Right lobe of liver (tissue), 6 donors: ENCODE results near the gene SPAG6. TPM values are rescaled to one million over a fixed set of nuclear protein-coding genes. Genes with fewer than 3 reads are reported as not detected.
"Not testable (repeated sequence)": the region's sequence is repeated elsewhere in the genome, so short reads cannot be mapped to it uniquely, and the experiment has no call there.

Experiments
- ATAC-seq, 4 donors: fragments of 200-7000 bp; cut with Tn5 transposase; one replicate each; pipeline ENCODE4 v1.9.1; 2020; ENCODE audit warnings: mild to moderate bottlenecking in 4 of 4, moderate library complexity in 4 of 4
- DNase-seq, 3 donors: peaks; one replicate each; pipeline ENCODE4 v3.0.0-alpha.2; 2020
- H3K27ac ChIP-seq, 3 donors: fragments of 200-600 bp; one replicate each; pipeline ENCODE4 v1.8.0; 2022
- H3K27me3 ChIP-seq, 2 donors: fragments of 200-600 bp; one replicate each; pipeline ENCODE4 v1.8.0; 2022
- H3K36me3 ChIP-seq, 4 donors: fragments of 200-600 bp; sonication (generic) in 1 of 4; one replicate each; pipeline versions ENCODE4 v1.5.1 to v1.8.0; 2017 to 2022; ENCODE audit warnings: control low read depth in 1 of 4
- H3K4me1 ChIP-seq, 4 donors: fragments of 200-600 bp; sonication (generic) in 1 of 4; one replicate each; pipeline versions ENCODE4 v1.5.1 to v1.8.0; 2017 to 2022; ENCODE audit warnings: control low read depth in 1 of 4
- H3K4me3 ChIP-seq, 3 donors: fragments of 200-600 bp; one replicate each; pipeline ENCODE4 v1.8.0; 2022
- H3K9me3 ChIP-seq, 4 donors: fragments of 200-600 bp; sonication (generic) in 1 of 4; one replicate each; pipeline versions ENCODE4 v1.5.1 to v1.8.0; 2017 to 2022; ENCODE audit warnings: control low read depth in 1 of 4
- CTCF ChIP-seq, 4 donors: fragments of 200-600 bp in 3 of 4; fragments of 450-650 bp in 1 of 4; IDR thresholded peaks; one replicate each; pipeline versions ENCODE4 v1.5.1 to v1.8.0; 2016 to 2022; ENCODE audit warnings: antibody characterized with exemption in 4 of 4, mild to moderate bottlenecking in 2 of 4
- POLR2A ChIP-seq: fragments of 450-650 bp; IDR thresholded peaks from one replicate; pipeline ENCODE4 v1.6.1; 2017; ENCODE audit warnings: antibody characterized with exemption, mild to moderate bottlenecking
- WGBS: methylation state at CpG from one replicate; pipeline ENCODE4 v1.1.6; 2018; ENCODE audit warnings: low coverage, low lambda C conversion rate; ENCODE audit not compliant: insufficient coverage; ENCODE audit errors: missing lambda C conversion rate; 5-methylcytosine and 5-hydroxymethylcytosine counted together
- intact Hi-C, 2 donors: fragments of 100-400 bp; cut with DNase I; formaldehyde crosslinking; loops; one replicate each; pipeline versions ENCODE4 v1.11.2 to v1.14.1; 2022
- total RNA-seq, 6 experiments: library from RNA; depleted of rRNA in 2 of 6; stranded (reverse); fragments of >200 nt in 2 of 6; fragmentation: NEBNext Ultra II Directional in 3 of 6; extraction: Animal tissue kit (Norgen Biotek cat#: 25700) in 3 of 6; gene quantifications; one replicate each; pipeline versions ENCODE4 v1.1.0 to v1.2.4, GENCODE V29; 2016 to 2023
- donor health status: DM: no; HTN: yes; CAD: no.
- donor health status: DM: no; HTN: no; CAD: no.
- donor health status: DM: no; HTN: no; CAD: no.
- donor health status: DM: no; HTN: yes; CAD: no.
- donor health status: DM: no; HTN: yes; CAD: no.

The SPAG6 gene
- total RNA-seq, 6 experiments from 2014 or later = not detected

GRCh38 chr10:22346096-22346661 is 883 bp downstream of the SPAG6 start:
- ATAC-seq = no peak
- no peak for TF ChIP-seq CTCF (IDR thresholded peaks at IDR 0.05)
- no peak for TF ChIP-seq POLR2A
- DNase-seq = no peak
- Histone ChIP-seq H3K9me3 (no peaks in the 10 kb centered on the region), H3K4me3 (no peak overlapping the region), H3K27ac (no peak overlapping the region), H3K27me3 (peaks cover 24 to 39% of the 10 kb centered on the region in 2 donors), H3K36me3 (no peaks in the 10 kb centered on the region), H3K4me1 (peaks cover 0 to 3% (median 1%) of the 10 kb centered on the region in 4 donors)
- 23% methylated on average over 8 of the region's 8 CpGs for WGBS
- intact Hi-C loops = no loop called here

GRCh38 chr10:22349755-22350154 is 4.5 kb downstream of the SPAG6 start:
- no peak for ATAC-seq
- H3K27me3 ChIP-seq = peaks cover 11 to 13% of the 10 kb centered on the region in 2 donors
- intact Hi-C loops = no loop called here
- TF ChIP-seq CTCF (IDR thresholded peaks at IDR 0.05) (no peak), POLR2A (no peak)
- no peak overlapping the region for H3K4me3 ChIP-seq
- H3K36me3 ChIP-seq = no peaks in the 10 kb centered on the region
- no peaks in the 10 kb centered on the region for H3K9me3 ChIP-seq
- H3K27ac ChIP-seq = no peak overlapping the region
- DNase-seq = no peak
- WGBS = 100% methylated on average over 1 of the region's 1 CpG
- H3K4me1 ChIP-seq = peaks cover 0 to 3% (median 0%) of the 10 kb centered on the region in 4 donors

DNA sequence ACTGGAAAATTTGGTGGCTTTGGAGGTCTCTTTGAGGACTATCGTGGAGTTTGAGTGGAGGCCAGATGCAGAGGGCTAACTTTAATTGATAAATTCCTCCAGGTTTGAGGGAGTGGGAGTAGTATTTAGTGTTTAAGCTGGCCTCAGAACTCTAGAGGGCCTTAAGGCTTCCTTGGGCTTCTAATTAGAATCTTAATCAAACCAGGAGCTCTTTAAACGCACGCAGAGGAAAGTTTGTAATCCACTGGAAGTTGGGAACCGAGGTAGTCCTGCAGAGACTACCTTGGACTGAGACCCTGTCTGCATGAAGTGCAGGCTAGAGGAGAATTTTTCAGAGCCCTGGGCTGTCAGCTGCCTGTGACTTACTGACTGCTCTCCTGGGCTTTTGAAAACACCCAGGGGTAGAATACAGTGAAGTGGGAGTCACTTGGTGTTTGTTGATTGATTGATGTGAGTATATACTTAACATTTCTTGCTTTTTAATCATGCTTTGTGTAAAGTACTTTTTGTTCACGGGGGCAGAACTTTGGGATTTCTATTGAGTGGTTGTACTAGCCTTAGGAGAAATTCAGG is 5.9 kb downstream of the SPAG6 start:
- Histone ChIP-seq H3K27ac (no peak overlapping the region), H3K9me3 (no peaks in the 10 kb centered on the region), H3K36me3 (no peaks in the 10 kb centered on the region), H3K27me3 (peaks cover 2 to 6% of the 10 kb centered on the region in 2 donors), H3K4me3 (no peak overlapping the region), H3K4me1 (peaks cover 0 to 3% (median 0%) of the 10 kb centered on the region in 4 donors)
- 92% methylated on average over 5 of the region's 5 CpGs for WGBS
- ATAC-seq (no peak), DNase-seq (no peak)
- intact Hi-C loops = no loop called here
- TF ChIP-seq CTCF (IDR thresholded peaks at IDR 0.05) (no peak), POLR2A (no peak)

- DNase-seq (no peak), ATAC-seq (no peak)
- H3K27me3 ChIP-seq = no peaks in the 10 kb centered on the region
- H3K9me3 ChIP-seq = no peaks in the 10 kb centered on the region
- TF ChIP-seq CTCF (IDR thresholded peaks at IDR 0.05) (no peak), POLR2A (no peak)
- H3K36me3 ChIP-seq = no peaks in the 10 kb centered on the region
- no peak overlapping the region for H3K27ac ChIP-seq
- no peaks in the 10 kb centered on the region for H3K4me1 ChIP-seq
- H3K4me3 ChIP-seq = no peak overlapping the region
- intact Hi-C loops = no loop called here
- WGBS = 77% methylated on average over 4 of the region's 4 CpGs
Measured at GRCh38 chr10:22356324-22356873, 11.1 kb downstream of the SPAG6 start.

DNA sequence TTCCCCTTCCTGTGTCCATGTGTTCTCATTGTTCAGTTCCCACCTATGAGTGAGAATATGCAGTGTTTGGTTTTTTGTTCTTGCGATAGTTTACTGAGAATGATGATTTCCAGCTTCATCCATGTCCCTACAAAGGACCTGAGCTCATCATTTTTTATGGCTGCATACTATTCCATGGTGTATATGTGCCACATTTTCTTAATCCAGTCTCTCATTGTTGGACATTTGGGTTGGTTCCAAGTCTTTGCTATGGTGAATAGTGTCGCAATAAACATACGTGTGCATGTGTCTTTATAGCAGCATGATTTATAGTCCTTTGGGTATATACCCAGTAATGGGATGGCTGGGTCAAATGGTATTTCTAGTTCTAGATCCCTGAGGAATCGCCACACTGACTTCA is 12.5 kb downstream of the SPAG6 start:
- H3K4me3 ChIP-seq, H3K4me1 ChIP-seq, H3K27ac ChIP-seq, H3K9me3 ChIP-seq, H3K36me3 ChIP-seq, intact Hi-C loops, ATAC-seq, H3K27me3 ChIP-seq, DNase-seq: not testable (repeated sequence)
- WGBS = 82% methylated on average over 3 of the region's 4 CpGs
